ENCODE data around the gene ST8SIA4.
A peak's percentile ranks its signal among the peaks of the same experiment; 100 is the strongest.

The ST8SIA4 gene, protein sequence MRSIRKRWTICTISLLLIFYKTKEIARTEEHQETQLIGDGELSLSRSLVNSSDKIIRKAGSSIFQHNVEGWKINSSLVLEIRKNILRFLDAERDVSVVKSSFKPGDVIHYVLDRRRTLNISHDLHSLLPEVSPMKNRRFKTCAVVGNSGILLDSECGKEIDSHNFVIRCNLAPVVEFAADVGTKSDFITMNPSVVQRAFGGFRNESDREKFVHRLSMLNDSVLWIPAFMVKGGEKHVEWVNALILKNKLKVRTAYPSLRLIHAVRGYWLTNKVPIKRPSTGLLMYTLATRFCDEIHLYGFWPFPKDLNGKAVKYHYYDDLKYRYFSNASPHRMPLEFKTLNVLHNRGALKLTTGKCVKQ

DNA sequence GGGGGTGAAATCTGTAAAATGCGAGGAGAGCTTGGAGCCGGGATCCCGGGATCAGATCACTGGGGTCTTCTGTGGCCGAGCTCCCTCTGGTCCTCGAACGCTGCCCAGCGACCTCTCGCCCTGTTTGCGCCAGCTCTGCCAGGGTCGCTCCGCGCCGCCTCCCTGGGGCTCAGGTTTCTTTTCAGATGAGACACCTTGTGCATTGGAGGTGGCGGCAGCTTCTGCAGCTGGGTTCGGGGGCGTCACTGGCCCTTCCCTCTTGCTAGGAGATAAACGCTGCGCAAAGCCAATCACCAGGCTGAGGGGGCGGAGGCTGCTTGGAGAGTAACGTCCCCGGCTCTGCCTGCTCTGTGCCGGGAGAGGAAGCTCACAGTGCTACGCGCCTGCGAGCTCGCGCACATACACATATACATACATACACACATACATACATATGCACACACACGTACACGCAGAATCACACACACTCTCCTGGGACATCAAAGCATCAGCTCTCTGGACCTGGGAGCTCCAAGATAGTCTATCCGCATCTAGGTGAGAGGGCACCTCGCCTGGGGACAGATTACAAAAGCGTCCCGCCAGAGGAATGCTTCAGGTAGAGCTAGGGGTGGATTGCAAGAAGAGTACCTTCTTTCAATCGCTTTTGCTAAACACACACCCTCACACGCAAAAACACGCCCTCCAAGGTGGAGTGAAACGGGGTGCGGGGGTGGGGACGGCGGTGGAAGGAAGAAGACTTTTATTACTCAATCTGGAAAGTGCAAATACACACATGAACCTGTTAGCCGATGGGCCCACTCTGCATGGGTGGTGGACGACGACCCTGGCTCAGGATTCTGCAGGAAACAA lies at the start of gene ST8SIA4:
TSS of gene ST8SIA4 (minus strand) at position 244 of the 849 bp plus-strand sequence. CDS start 327 bp downstream, outside the sequence.
- Histone ChIP-seq H3K36me3 (ENCODE audit: control insufficient read depth, low read length) (peaks cover 23% of the 10 kb centered on the region), H3K4me1 (ENCODE audit: control insufficient read depth, low read length) (peaks cover 64% of the 10 kb centered on the region), H3K79me2 (ENCODE audit: control insufficient read depth, low read length) (peaks cover 35% of the 10 kb centered on the region), H3K9me2 (replicated peaks; ENCODE audit: control insufficient read depth, low read length) (no peaks in the 10 kb centered on the region), H4K20me1 (ENCODE audit: control insufficient read depth, insufficient read depth, low read depth, low read length) (no peaks in the 10 kb centered on the region), H3K4me3 (ENCODE audit: low read length) (peak within 1 kb of the TSS; percentile 89), H3K27me3 (ENCODE audit: control insufficient read depth, low read length) (peaks cover 4% of the 10 kb centered on the region; the same call in 1 of the 2 replicates), H3K27ac (ENCODE audit: low read depth, low read length) (peak within 1 kb of the TSS; percentile 82), H3F3A (ENCODE audit: control insufficient read depth, insufficient read depth) (peaks cover 20% of the 10 kb centered on the region), H3K4me2 (ENCODE audit: low read length) (peak within 1 kb of the TSS; percentile 77), H3K9me3 (ENCODE audit: control insufficient read depth, insufficient read depth, low read length) (no peaks in the 10 kb centered on the region)
- TF ChIP-seq EZH2phosphoT487 (IDR thresholded peaks at IDR 0.05; ENCODE audit: borderline replicate concordance, low read length): no peak
- TF ChIP-seq, protein P1, sequence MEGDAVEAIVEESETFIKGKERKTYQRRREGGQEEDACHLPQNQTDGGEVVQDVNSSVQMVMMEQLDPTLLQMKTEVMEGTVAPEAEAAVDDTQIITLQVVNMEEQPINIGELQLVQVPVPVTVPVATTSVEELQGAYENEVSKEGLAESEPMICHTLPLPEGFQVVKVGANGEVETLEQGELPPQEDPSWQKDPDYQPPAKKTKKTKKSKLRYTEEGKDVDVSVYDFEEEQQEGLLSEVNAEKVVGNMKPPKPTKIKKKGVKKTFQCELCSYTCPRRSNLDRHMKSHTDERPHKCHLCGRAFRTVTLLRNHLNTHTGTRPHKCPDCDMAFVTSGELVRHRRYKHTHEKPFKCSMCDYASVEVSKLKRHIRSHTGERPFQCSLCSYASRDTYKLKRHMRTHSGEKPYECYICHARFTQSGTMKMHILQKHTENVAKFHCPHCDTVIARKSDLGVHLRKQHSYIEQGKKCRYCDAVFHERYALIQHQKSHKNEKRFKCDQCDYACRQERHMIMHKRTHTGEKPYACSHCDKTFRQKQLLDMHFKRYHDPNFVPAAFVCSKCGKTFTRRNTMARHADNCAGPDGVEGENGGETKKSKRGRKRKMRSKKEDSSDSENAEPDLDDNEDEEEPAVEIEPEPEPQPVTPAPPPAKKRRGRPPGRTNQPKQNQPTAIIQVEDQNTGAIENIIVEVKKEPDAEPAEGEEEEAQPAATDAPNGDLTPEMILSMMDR (IDR thresholded peaks at IDR 0.05; ENCODE audit: low read depth, low read length, poor library complexity, severe bottlenecking): no peak

DNA sequence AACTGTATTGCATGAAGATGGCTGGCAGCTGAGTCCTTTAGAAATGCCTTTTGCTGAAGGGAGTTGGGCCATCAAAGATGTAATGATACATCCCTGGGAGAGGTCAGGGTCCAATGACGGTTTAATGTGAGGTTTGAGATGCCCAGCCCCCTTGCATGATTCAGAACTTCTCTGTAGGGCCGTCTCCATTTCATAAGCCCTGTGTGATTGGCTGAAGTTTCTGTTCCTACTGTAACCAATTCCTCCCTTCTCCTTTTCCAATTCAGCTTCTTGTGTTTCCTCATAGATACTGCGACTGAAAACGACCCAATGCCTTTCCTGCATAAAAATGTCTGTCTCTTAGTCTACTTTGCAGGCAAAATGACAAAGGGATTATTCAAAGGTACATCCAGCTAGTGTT lies 47.9 kb upstream of the ST8SIA4 start:
- H3K4me2 ChIP-seq (ENCODE audit: low read length): no peak overlapping the region
- H3K9me2 ChIP-seq (replicated peaks; ENCODE audit: control insufficient read depth, low read length): no peaks in the 10 kb centered on the region
- no peaks in the 10 kb centered on the region for H3F3A ChIP-seq (ENCODE audit: control insufficient read depth, insufficient read depth)
- TF ChIP-seq, protein P1 (IDR thresholded peaks at IDR 0.05; ENCODE audit: low read depth, low read length, poor library complexity, severe bottlenecking): no peak
- TF ChIP-seq EZH2phosphoT487 (IDR thresholded peaks at IDR 0.05; ENCODE audit: borderline replicate concordance, low read length): no peak
- H3K4me3 ChIP-seq (ENCODE audit: low read length): no peak overlapping the region
- no peaks in the 10 kb centered on the region for H3K4me1 ChIP-seq (ENCODE audit: control insufficient read depth, low read length)
- H3K27me3 ChIP-seq (ENCODE audit: control insufficient read depth, low read length): no peaks in the 10 kb centered on the region
- no peaks in the 10 kb centered on the region for H3K9me3 ChIP-seq (ENCODE audit: control insufficient read depth, insufficient read depth, low read length)
- H3K79me2 ChIP-seq (ENCODE audit: control insufficient read depth, low read length): no peaks in the 10 kb centered on the region
- H3K27ac ChIP-seq (ENCODE audit: low read depth, low read length): no peak overlapping the region
- no peaks in the 10 kb centered on the region for H3K36me3 ChIP-seq (ENCODE audit: control insufficient read depth, low read length)
- no peaks in the 10 kb centered on the region for H4K20me1 ChIP-seq (ENCODE audit: control insufficient read depth, insufficient read depth, low read depth, low read length)

DNA sequence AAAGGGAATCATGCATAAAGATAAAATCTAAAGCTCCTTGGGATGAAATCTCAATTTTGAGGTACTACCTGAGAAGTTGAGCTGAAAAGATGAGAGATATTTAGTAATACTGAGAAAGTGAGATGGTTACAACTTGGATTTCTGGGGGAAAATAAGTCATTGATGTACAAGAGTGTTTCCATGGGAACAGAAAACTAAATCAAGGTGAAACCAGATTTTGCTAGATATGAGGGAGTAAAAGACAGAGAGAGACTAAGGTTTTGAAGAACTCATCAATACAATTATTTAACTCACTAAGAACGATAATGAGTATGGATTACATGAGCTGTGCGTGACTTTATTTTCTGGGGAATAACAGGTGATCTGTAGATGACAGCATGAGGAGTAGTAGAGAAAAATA lies 10.2 kb upstream of the ST8SIA4 start:
- H3K9me2 ChIP-seq (replicated peaks; ENCODE audit: control insufficient read depth, low read length): no peaks in the 10 kb centered on the region
- no peaks in the 10 kb centered on the region for H4K20me1 ChIP-seq (ENCODE audit: control insufficient read depth, insufficient read depth, low read depth, low read length)
- H3F3A ChIP-seq (ENCODE audit: control insufficient read depth, insufficient read depth): no peaks in the 10 kb centered on the region
- H3K27me3 ChIP-seq (ENCODE audit: control insufficient read depth, low read length): no peaks in the 10 kb centered on the region
- no peak overlapping the region for H3K4me3 ChIP-seq (ENCODE audit: low read length)
- H3K9me3 ChIP-seq (ENCODE audit: control insufficient read depth, insufficient read depth, low read length): no peaks in the 10 kb centered on the region
- H3K4me1 ChIP-seq (ENCODE audit: control insufficient read depth, low read length): peaks cover 5% of the 10 kb centered on the region
- no peaks in the 10 kb centered on the region for H3K36me3 ChIP-seq (ENCODE audit: control insufficient read depth, low read length)
- no peak for TF ChIP-seq EZH2phosphoT487 (IDR thresholded peaks at IDR 0.05; ENCODE audit: borderline replicate concordance, low read length)
- TF ChIP-seq, protein P1 (IDR thresholded peaks at IDR 0.05; ENCODE audit: low read depth, low read length, poor library complexity, severe bottlenecking): no peak
- no peak overlapping the region for H3K27ac ChIP-seq (ENCODE audit: low read depth, low read length)
- no peaks in the 10 kb centered on the region for H3K79me2 ChIP-seq (ENCODE audit: control insufficient read depth, low read length)
- no peak overlapping the region for H3K4me2 ChIP-seq (ENCODE audit: low read length)

All from DOHH2 (cell line).